ENCODE results near the gene PACS1.

DNA sequence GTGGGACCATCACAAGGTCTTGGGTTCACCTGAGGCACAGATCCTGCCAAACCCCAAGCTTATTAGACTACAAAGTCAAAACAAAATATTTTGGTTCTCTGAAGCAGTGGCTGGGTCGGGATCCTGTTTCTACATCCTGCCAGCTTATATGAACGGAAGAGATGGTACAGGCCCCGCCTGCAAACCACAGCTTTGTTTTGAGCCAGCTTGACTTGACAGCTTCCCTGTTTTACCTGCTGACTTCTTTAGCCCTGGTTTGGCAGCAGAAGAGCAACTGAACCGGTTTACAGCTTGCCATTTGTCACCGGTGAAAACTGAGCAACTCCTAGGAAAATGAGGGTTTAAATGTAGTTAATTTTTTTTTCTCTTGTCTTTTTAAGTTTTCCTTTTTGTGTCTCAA lies 11.4 kb downstream of the PACS1 start:
- TF ChIP-seq POLR2AphosphoS5 (IDR thresholded peaks at IDR 0.05; ENCODE audit: low read depth, low read length) (no peak), GABPA (IDR thresholded peaks at IDR 0.05; ENCODE audit: low read depth) (no peak), TAF1 (IDR thresholded peaks at IDR 0.05; ENCODE audit: borderline replicate concordance, low read depth, low read length) (no peak), NRF1 (IDR thresholded peaks at IDR 0.05; ENCODE audit: low read depth, low read length) (no peak)
- TF ChIP-seq, protein P1, sequence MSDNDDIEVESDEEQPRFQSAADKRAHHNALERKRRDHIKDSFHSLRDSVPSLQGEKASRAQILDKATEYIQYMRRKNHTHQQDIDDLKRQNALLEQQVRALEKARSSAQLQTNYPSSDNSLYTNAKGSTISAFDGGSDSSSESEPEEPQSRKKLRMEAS (IDR thresholded peaks at IDR 0.05; ENCODE audit: low read depth) = no peak

All from SK-N-SH (cell line).